ENCODE measurements around the gene HSP90AB1. TPM values are rescaled to one million over a fixed set of nuclear protein-coding genes. Genes with fewer than 3 reads are reported as not detected.
A peak's percentile ranks its signal among the peaks of the same experiment; 100 is the strongest.

Gene HSP90AB1
- total RNA-seq, 1 experiment from 2014 or later, result 1,280 TPM

- Histone ChIP-seq H3K9me2 (replicated peaks; ENCODE audit: low read length) (no peaks in the 10 kb centered on the region), H3K36me3 (ENCODE audit: low read depth, low read length) (no peaks in the 10 kb centered on the region), H3K4me1 (ENCODE audit: insufficient read depth, low read length) (peaks cover 23% of the 10 kb centered on the region), H3K9me3 (ENCODE audit: low read length) (no peaks in the 10 kb centered on the region), H2AFZ (ENCODE audit: low read length) (peak overlapping the region; percentile 80), H3K27ac (ENCODE audit: low read length) (no peak overlapping the region), H3F3A (ENCODE audit: low read length, unreplicated experiment) (peaks cover 4% of the 10 kb centered on the region), H3K9ac (ENCODE audit: low read length) (peak overlapping the region; percentile 60), H4K20me1 (ENCODE audit: low read length) (peaks cover 5% of the 10 kb centered on the region; the same call in 1 of the 2 replicates), H3K4me3 (ENCODE audit: low read length) (peak overlapping the region; percentile 69), H3K4me2 (ENCODE audit: low read length) (peak overlapping the region; percentile 85), H3K79me2 (ENCODE audit: low read length) (peaks cover 32% of the 10 kb centered on the region), H3K27me3 (ENCODE audit: low read length) (no peaks in the 10 kb centered on the region)
- TF ChIP-seq EZH2 (IDR thresholded peaks at IDR 0.05; ENCODE audit: low read length, unreplicated experiment) (no peak), EZH2phosphoT487 (IDR thresholded peaks at IDR 0.05; ENCODE audit: borderline replicate concordance, low read length) (no peak)
- TF ChIP-seq, protein P1, sequence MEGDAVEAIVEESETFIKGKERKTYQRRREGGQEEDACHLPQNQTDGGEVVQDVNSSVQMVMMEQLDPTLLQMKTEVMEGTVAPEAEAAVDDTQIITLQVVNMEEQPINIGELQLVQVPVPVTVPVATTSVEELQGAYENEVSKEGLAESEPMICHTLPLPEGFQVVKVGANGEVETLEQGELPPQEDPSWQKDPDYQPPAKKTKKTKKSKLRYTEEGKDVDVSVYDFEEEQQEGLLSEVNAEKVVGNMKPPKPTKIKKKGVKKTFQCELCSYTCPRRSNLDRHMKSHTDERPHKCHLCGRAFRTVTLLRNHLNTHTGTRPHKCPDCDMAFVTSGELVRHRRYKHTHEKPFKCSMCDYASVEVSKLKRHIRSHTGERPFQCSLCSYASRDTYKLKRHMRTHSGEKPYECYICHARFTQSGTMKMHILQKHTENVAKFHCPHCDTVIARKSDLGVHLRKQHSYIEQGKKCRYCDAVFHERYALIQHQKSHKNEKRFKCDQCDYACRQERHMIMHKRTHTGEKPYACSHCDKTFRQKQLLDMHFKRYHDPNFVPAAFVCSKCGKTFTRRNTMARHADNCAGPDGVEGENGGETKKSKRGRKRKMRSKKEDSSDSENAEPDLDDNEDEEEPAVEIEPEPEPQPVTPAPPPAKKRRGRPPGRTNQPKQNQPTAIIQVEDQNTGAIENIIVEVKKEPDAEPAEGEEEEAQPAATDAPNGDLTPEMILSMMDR (conservative IDR thresholded peaks at IDR 0.05; ENCODE audit: low read depth, low read length), result no peak; the same call in 1 of the 2 replicates
- ChIA-PET CTCF (interaction anchor here (1.5 kb wide), 1 partner anchor 10 kb away, joined by 5 read pairs; no protein-coding TSS in a partner anchor), POLR2A (ENCODE audit: unreplicated experiment) (interaction anchor here (0.5 to 0.6 kb wide), 6 partner anchors 19 to 588 kb away, joined by 3 to 5 read pairs (median 4); partner anchors contain the start of gene SLC35B2)
- peak; percentile 44 for DNase-seq
- no TSS peak for BruUV-seq (replicated peaks)
- peak; percentile 11 for ATAC-seq
- intact Hi-C loops (cut with micrococcal nuclease), result no loop called here
Measured at GRCh38 chr6:44224029-44224964, 22.6 kb upstream of the HSP90AB1 start.

DNA sequence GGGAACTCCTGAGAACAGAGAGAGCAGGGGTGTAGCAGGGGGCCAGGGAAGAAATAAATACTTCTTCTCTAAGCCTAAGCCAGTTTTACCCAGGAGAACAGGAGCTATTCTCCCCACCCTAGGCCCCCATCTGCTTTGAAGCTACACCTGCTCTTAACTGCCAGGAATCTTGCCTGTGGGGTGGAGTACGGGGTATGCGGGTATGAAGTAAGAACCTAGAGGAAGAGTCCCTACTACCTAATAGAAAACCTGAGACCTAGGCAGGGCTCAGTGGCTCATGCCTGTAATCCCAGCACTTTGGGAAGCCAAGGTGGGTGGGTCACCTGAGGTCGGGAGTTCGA is 22.0 kb upstream of the HSP90AB1 start:
- peaks cover 2% of the 10 kb centered on the region; the same call in 1 of the 2 replicates for H3K36me3 ChIP-seq (ENCODE audit: low read depth, low read length)
- BruUV-seq (replicated peaks), result no TSS peak
- H3K27me3 ChIP-seq (ENCODE audit: low read length), result no peaks in the 10 kb centered on the region
- peak overlapping the region; percentile 85 for H3K4me2 ChIP-seq (ENCODE audit: low read length)
- H3K79me2 ChIP-seq (ENCODE audit: low read length), result peaks cover 32% of the 10 kb centered on the region
- TF ChIP-seq, protein P1 (conservative IDR thresholded peaks at IDR 0.05; ENCODE audit: low read depth, low read length), result no peak
- TF ChIP-seq EZH2phosphoT487 (IDR thresholded peaks at IDR 0.05; ENCODE audit: borderline replicate concordance, low read length), result no peak
- TF ChIP-seq EZH2 (IDR thresholded peaks at IDR 0.05; ENCODE audit: low read length, unreplicated experiment), result no peak
- no peak for ATAC-seq
- H3K9me3 ChIP-seq (ENCODE audit: low read length), result no peaks in the 10 kb centered on the region
- ChIA-PET CTCF (interaction anchor here (1.5 kb wide), 1 partner anchor 9 kb away, joined by 5 read pairs; no protein-coding TSS in a partner anchor), POLR2A (ENCODE audit: unreplicated experiment) (interaction anchor here (0.6 kb wide), 1 partner anchor 27 kb away, joined by 3 read pairs; no protein-coding TSS in a partner anchor)
- intact Hi-C loops (cut with micrococcal nuclease), result no loop called here
- no peak overlapping the region for H3K27ac ChIP-seq (ENCODE audit: low read length)
- no peaks in the 10 kb centered on the region for H3K9me2 ChIP-seq (replicated peaks; ENCODE audit: low read length)
- peaks cover 21% of the 10 kb centered on the region for H3K4me1 ChIP-seq (ENCODE audit: insufficient read depth, low read length)
- no peak overlapping the region for H2AFZ ChIP-seq (ENCODE audit: low read length)
- H3F3A ChIP-seq (ENCODE audit: low read length, unreplicated experiment), result peaks cover 4% of the 10 kb centered on the region
- H3K9ac ChIP-seq (ENCODE audit: low read length), result no peak overlapping the region
- H4K20me1 ChIP-seq (ENCODE audit: low read length), result peaks cover 5% of the 10 kb centered on the region; the same call in 1 of the 2 replicates
- DNase-seq, result no peak
- H3K4me3 ChIP-seq (ENCODE audit: low read length), result peak overlapping the region; percentile 69; the same call in 1 of the 2 replicates

Measured in PC-3 (cell line).